Thyroid gland (tissue), 4 donors: ENCODE data around the gene NKD1. TPM values are rescaled to one million over a fixed set of nuclear protein-coding genes. Genes with fewer than 3 reads are reported as not detected.

Source experiments
- DNase-seq, 2 donors: peaks; one replicate each; pipeline ENCODE4 v3.0.0-alpha.2; 2019
- H3K27ac ChIP-seq, 3 donors: fragments of 200-600 bp; sonication (generic); 1 replicate in 2 of 3; 2 replicates in 1 of 3; pipeline ENCODE4 v1.5.1; 2016 to 2019; ENCODE audit warnings: mild to moderate bottlenecking in 1 of 3, moderate library complexity in 1 of 3
- H3K27me3 ChIP-seq: fragments of 200-600 bp; sonication (generic); one replicate; pipeline ENCODE4 v1.5.1; 2019
- H3K36me3 ChIP-seq, 2 donors: fragments of 200-600 bp; sonication (generic); one replicate each; pipeline ENCODE4 v1.5.1; 2016 to 2019
- H3K4me1 ChIP-seq, 2 donors: fragments of 200-600 bp; sonication (generic); one replicate each; pipeline ENCODE4 v1.5.1; 2017 to 2019
- H3K4me3 ChIP-seq, 3 donors: fragments of 200-600 bp; sonication (generic); replicated peaks in 1 of 3; 1 replicate in 2 of 3; 2 replicates in 1 of 3; pipeline ENCODE4 v1.5.1; 2016; ENCODE audit warnings: mild to moderate bottlenecking in 1 of 3
- H3K9me3 ChIP-seq: fragments of 200-600 bp; sonication (generic); one replicate; pipeline ENCODE4 v1.5.1; 2017
- CTCF ChIP-seq, 6 experiments: fragments of 200-600 bp in 3 of 6; fragments of 450-650 bp in 3 of 6; sonication (generic) in 3 of 6; IDR thresholded peaks; one replicate each; pipeline ENCODE4 v1.5.1; 2016 to 2019; ENCODE audit warnings: antibody characterized with exemption in 6 of 6, mild to moderate bottlenecking in 2 of 6, inconsistent platforms in 1 of 6, moderate library complexity in 1 of 6
- POLR2A ChIP-seq, 2 donors: fragments of 450-650 bp; IDR thresholded peaks; one replicate each; pipeline ENCODE4 v1.6.1; 2017; ENCODE audit warnings: antibody characterized with exemption in 2 of 2, mild to moderate bottlenecking in 2 of 2, moderate library complexity in 1 of 2
- WGBS, 2 donors: methylation state at CpG; one replicate each; pipeline ENCODE4 v1.1.5; 2017; 5-methylcytosine and 5-hydroxymethylcytosine counted together
- intact Hi-C: fragments of 100-400 bp; cut with DNase I; formaldehyde crosslinking; loops from one replicate; pipeline ENCODE4 v1.15.1; 2023
- total RNA-seq, 4 donors: library from RNA; depleted of rRNA; stranded (reverse); fragments of >200 nt; gene quantifications; one replicate each; pipeline ENCODE4 v1.2.3, GENCODE V29; 2016

NKD1 gene
- total RNA-seq, 4 donors from 2014 or later: 0.63 to 13.8 (median 1.1) TPM

- H3K4me3 ChIP-seq: peak within 1 kb of the TSS in 1 of 3 donors; percentile 13
- no peaks in the 10 kb centered on the region for H3K36me3 ChIP-seq
- H3K27ac ChIP-seq: no peak within 1 kb of the TSS
- TF ChIP-seq CTCF (IDR thresholded peaks at IDR 0.05) (no peak), POLR2A (IDR thresholded peaks at IDR 0.05) (no peak)
- H3K4me1 ChIP-seq: peaks cover 3 to 20% of the 10 kb centered on the region in 2 donors
- intact Hi-C loops: no loop called here
- WGBS, 2 donors: 52 to 54% methylated on average over 17 to 18 of the region's 56 CpGs
- H3K9me3 ChIP-seq: no peaks in the 10 kb centered on the region
- no peak for DNase-seq
- H3K27me3 ChIP-seq: no peaks in the 10 kb centered on the region
These were observed 145.0 kb downstream of the NKD1 start, which contains the start of gene NOD2 for GRCh38 chr16:50692999-50693781. NOD2 (plus strand) TSS chr16:50693606; CDS start chr16:50699496, 5,890 bp downstream.

GRCh38 chr16:50694206-50694605, 146.0 kb downstream of the NKD1 start:
- H3K4me3 ChIP-seq: no peak overlapping the region
- H3K4me1 ChIP-seq: peaks cover 3 to 20% of the 10 kb centered on the region in 2 donors
- no peaks in the 10 kb centered on the region for H3K9me3 ChIP-seq
- no peak overlapping the region for H3K27ac ChIP-seq
- TF ChIP-seq POLR2A (IDR thresholded peaks at IDR 0.05): no peak
- TF ChIP-seq CTCF (IDR thresholded peaks at IDR 0.05): no peak
- intact Hi-C loops: no loop called here
- DNase-seq: no peak
- no peaks in the 10 kb centered on the region for H3K27me3 ChIP-seq
- WGBS, 2 donors: 94 to 100% methylated on average over 2 of the region's 2 CpGs
- H3K36me3 ChIP-seq: no peaks in the 10 kb centered on the region

DNA sequence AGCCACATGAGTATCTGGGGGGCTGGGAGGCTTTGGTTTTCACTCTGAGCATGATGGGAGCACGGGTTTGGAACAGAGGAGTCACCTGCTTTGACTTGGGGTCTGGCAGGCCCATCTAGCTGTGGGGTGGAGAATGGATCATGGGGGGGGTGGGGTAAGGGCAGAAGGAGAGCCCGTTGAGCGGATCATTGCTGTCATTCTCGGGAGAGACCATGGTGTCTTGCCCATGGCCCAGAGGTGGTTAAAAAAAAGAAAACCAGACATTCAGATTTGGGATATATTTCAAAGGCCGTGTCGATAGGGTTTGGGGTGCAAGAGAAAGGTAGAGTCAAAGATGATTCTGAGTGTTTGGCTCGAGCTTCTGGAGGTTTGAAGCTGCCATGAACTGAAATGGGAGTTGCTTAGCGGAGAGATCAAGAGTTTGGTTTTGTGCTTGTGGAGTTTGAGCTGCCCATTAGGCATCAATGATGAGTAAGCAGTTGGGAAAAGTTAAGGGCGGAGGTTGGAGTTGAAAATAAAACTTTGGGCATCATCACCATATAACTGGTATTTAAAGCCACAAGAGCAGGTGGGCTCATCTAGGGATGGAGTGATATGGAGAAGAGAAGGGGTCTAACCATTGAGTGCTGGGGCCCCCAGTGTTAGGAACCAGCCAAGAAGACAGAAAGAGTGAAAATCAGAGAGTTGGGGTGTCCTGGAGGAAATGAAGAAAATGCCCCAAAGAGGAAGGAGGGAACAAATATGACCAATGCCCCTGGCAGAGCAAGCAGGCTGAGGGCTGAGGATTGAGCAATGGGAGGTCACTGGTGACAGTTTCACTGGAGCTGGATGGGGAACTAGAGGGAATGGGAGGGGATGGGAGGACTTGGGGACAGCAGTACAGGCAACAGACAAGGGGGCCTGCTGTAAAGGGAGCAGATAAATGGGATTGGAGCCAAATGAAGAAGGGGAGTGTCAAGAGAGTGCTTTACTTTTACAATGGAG, 147.1 kb downstream of the NKD1 start:
- no peaks in the 10 kb centered on the region for H3K27me3 ChIP-seq
- H3K36me3 ChIP-seq: no peaks in the 10 kb centered on the region
- peaks cover 3 to 20% of the 10 kb centered on the region in 2 donors for H3K4me1 ChIP-seq
- WGBS, 2 donors: 94 to 96% methylated on average over 9 of the region's 9 CpGs
- H3K27ac ChIP-seq: no peak overlapping the region
- no peak overlapping the region for H3K4me3 ChIP-seq
- DNase-seq: no peak
- H3K9me3 ChIP-seq: no peaks in the 10 kb centered on the region
- intact Hi-C loops: no loop called here
- TF ChIP-seq CTCF (IDR thresholded peaks at IDR 0.05) (no peak), POLR2A (IDR thresholded peaks at IDR 0.05) (no peak)

DNA sequence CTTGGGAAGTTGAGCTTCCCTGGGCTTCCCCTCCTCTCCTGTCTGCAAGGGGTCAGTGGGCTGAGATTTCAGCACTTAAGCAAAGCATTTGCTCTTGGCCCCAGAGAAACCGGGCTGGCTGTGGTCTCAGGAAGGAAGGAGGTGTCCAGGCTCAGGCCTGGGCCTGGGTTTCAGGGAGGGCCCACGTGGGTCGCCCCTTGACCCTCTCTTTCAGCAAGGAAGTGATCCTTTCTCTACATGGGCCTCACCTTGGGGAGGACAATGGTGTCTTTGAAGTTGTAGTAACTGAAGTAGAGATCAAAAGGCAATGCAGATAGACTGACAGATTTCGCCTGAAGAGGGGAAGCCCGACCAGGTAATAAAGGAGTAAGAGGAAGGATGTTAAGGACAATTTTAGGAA, 147.9 kb downstream of the NKD1 start:
- H3K27me3 ChIP-seq: no peaks in the 10 kb centered on the region
- peaks cover 3 to 20% of the 10 kb centered on the region in 2 donors for H3K4me1 ChIP-seq
- intact Hi-C loops: no loop called here
- no peaks in the 10 kb centered on the region for H3K9me3 ChIP-seq
- no peaks in the 10 kb centered on the region for H3K36me3 ChIP-seq
- WGBS, 2 donors: 57 to 62% methylated on average over 5 of the region's 5 CpGs
- H3K4me3 ChIP-seq: no peak overlapping the region
- no peak for DNase-seq
- TF ChIP-seq CTCF (IDR thresholded peaks at IDR 0.05) (no peak), POLR2A (IDR thresholded peaks at IDR 0.05) (no peak)
- H3K27ac ChIP-seq: peak overlapping the region in 1 of 3 donors; percentile 44
